Fibroblast of lung (primary cell): ENCODE results near the gene SLC25A18. TPM values are rescaled to one million over a fixed set of nuclear protein-coding genes. Genes with fewer than 3 reads are reported as not detected.

Source experiments
- DNase-seq, 2 donors: peaks; one replicate each; pipeline versions ENCODE4 v3.0.0 to v3.0.0-alpha.2; 2010; ENCODE audit warnings: low read depth in 2 of 2
- H2AFZ ChIP-seq: 2 replicates; pipeline ENCODE4 v1.5.1; 2012; ENCODE audit warnings: low read length, control low read depth, inconsistent platforms
- H3K27ac ChIP-seq: 2 replicates; pipeline ENCODE4 v1.5.1; 2011; ENCODE audit warnings: low read length, control low read depth; ENCODE audit not compliant: insufficient read depth
- H3K27me3 ChIP-seq: 2 replicates; pipeline ENCODE4 v1.5.1; 2011; ENCODE audit warnings: mild to moderate bottlenecking, low read length; ENCODE audit not compliant: control insufficient read depth, insufficient read depth
- H3K36me3 ChIP-seq: 2 replicates; pipeline ENCODE4 v1.5.1; 2011; ENCODE audit warnings: low read length; ENCODE audit not compliant: control insufficient read depth, insufficient read depth
- H3K4me1 ChIP-seq: 2 replicates; pipeline ENCODE4 v1.5.1; 2011; ENCODE audit warnings: low read length; ENCODE audit not compliant: control insufficient read depth, insufficient read depth; ENCODE audit errors: extremely low read depth
- H3K4me2 ChIP-seq: 2 replicates; pipeline ENCODE4 v1.5.1; 2011; ENCODE audit warnings: low read length, control low read depth; ENCODE audit not compliant: insufficient read depth; ENCODE audit errors: extremely low read depth
- H3K4me3 ChIP-seq, 4 experiments: fragments of 200-600 bp in 1 of 4; sonication (generic) in 1 of 4; replicated peaks in 1 of 4; 2 replicates each; pipeline ENCODE4 v1.5.1; 2011 to 2016; ENCODE audit warnings: low read length in 4 of 4, low read depth in 3 of 4, mild to moderate bottlenecking in 3 of 4, control low read depth in 2 of 4, inconsistent platforms in 1 of 4, mixed read lengths in 1 of 4; ENCODE audit not compliant: insufficient read depth in 1 of 4; ENCODE audit errors: control extremely low read depth in 1 of 4
- H3K79me2 ChIP-seq: 2 replicates; pipeline ENCODE4 v1.5.1; 2012; ENCODE audit warnings: mild to moderate bottlenecking, low read length, inconsistent platforms; ENCODE audit not compliant: control insufficient read depth, insufficient read depth
- H3K9ac ChIP-seq: 2 replicates; pipeline ENCODE4 v1.5.1; 2011; ENCODE audit warnings: mild to moderate bottlenecking, low read length, control low read depth; ENCODE audit not compliant: insufficient read depth
- H3K9me3 ChIP-seq: 2 replicates; pipeline ENCODE4 v1.5.1; 2012; ENCODE audit warnings: low read depth, low read length; ENCODE audit not compliant: control insufficient read depth, insufficient read depth
- H4K20me1 ChIP-seq: 2 replicates; pipeline ENCODE4 v1.5.1; 2011; ENCODE audit warnings: low read length; ENCODE audit not compliant: control insufficient read depth, insufficient read depth; ENCODE audit errors: extremely low read depth
- CTCF ChIP-seq, 2 donors: IDR thresholded peaks in 1 of 2; conservative IDR thresholded peaks in 1 of 2; 1 replicate in 1 of 2; 2 replicates in 1 of 2; pipeline ENCODE4 v1.5.1; 2011 to 2012; ENCODE audit warnings: low read length in 2 of 2, control low read depth in 1 of 2, inconsistent platforms in 1 of 2, low read depth in 1 of 2, mild to moderate bottlenecking in 1 of 2
- EZH2 ChIP-seq: IDR thresholded peaks from 2 replicates; pipeline ENCODE4 v1.5.1; 2012; ENCODE audit warnings: low read length, control low read depth, mild to moderate bottlenecking; ENCODE audit errors: missing control alignments
- polyA plus RNA-seq, 2 donors: library from polyadenylated mRNA; depleted of rRNA in 1 of 2; stranded (reverse) in 1 of 2; unstranded in 1 of 2; fragments of >200 nt; gene quantifications; 2 replicates each; pipeline ENCODE4 v1.2.1, GENCODE V29; 2011 to 2012; ENCODE audit warnings: missing spikeins in 1 of 2
- total RNA-seq: library from RNA; depleted of rRNA; stranded (reverse); fragments of >200 nt; gene quantifications from 2 replicates; pipeline ENCODE4 v1.2.1, GENCODE V29; 2014

Gene SLC25A18
- total and polyA plus RNA-seq, 2 donors (not counting 1 experiment from before 2014, with no cell fraction given), result 0.26 TPM; not detected in 1

GRCh38 chr22:17552737-17553136, 10.6 kb upstream of the SLC25A18 start:
- Histone ChIP-seq H2AFZ (no peak overlapping the region), H4K20me1 (no peaks in the 10 kb centered on the region), H3K9me3 (no peaks in the 10 kb centered on the region), H3K79me2 (no peaks in the 10 kb centered on the region), H3K4me3 (no peak overlapping the region), H3K36me3 (no peaks in the 10 kb centered on the region), H3K4me2 (no peak overlapping the region), H3K4me1 (no peaks in the 10 kb centered on the region), H3K27ac (no peak overlapping the region), H3K27me3 (no peaks in the 10 kb centered on the region), H3K9ac (no peak overlapping the region)
- DNase-seq, result no peak
- TF ChIP-seq EZH2, result no peak
- TF ChIP-seq CTCF (conservative IDR thresholded peaks at IDR 0.05 in 1 of 2, IDR thresholded peaks at IDR 0.05 in 1 of 2; ENCODE audit: low read depth in 1 of 2, low read length in 2 of 2), result no peak

DNA sequence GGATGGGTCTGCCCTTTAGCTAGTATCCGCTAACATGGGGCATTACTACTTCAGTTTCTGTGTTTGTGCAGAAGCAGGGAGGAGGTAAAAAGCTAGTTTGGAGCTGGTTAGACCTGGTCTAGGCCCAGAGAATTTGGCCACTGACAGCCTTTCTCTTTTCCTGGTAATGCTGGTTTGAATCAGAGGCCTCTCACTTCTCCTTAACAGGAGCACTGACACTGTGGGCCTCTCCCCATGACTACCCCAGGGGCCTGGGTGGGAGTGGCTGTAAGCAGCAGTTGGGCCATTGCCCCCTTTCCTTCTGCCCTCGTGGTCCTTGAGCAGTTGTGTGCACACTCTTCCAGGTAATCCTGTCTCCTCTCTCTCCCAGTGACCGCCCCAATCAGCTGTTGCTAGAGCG, 8.5 kb upstream of the SLC25A18 start:
- Histone ChIP-seq H3K36me3 (no peaks in the 10 kb centered on the region), H3K9ac (no peak overlapping the region), H4K20me1 (no peaks in the 10 kb centered on the region), H3K9me3 (no peaks in the 10 kb centered on the region), H3K79me2 (no peaks in the 10 kb centered on the region), H3K4me2 (no peak overlapping the region), H3K27ac (no peak overlapping the region), H3K4me1 (no peaks in the 10 kb centered on the region), H3K4me3 (no peak overlapping the region), H3K27me3 (no peaks in the 10 kb centered on the region), H2AFZ (no peak overlapping the region)
- no peak for DNase-seq
- no peak for TF ChIP-seq EZH2
- no peak for TF ChIP-seq CTCF (conservative IDR thresholded peaks at IDR 0.05 in 1 of 2, IDR thresholded peaks at IDR 0.05 in 1 of 2; ENCODE audit: low read depth in 1 of 2, low read length in 2 of 2)

DNA sequence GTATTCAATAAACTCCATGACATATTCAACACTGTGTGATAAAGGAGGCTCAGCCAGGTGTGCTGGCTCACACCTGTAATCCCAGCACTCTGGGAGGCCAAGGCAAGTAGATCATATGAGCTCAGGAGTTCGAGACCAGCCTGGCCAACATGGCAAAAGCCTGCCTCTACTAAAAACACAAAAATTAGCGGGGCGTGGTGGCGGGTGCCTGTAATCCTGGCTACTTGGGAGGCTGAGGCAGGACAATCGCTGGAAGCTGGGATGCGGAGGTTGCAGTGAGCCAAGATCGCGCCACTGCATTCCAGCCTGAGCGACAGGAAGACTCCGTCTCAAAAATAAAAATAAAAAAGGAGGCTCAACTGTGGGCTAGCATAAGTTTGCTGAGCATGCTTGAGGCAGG, 4.1 kb upstream of the SLC25A18 start:
- DNase-seq, result no peak
- Histone ChIP-seq H3K27me3 (peaks cover 2% of the 10 kb centered on the region), H3K9me3 (no peaks in the 10 kb centered on the region), H4K20me1 (no peaks in the 10 kb centered on the region), H3K27ac (no peak overlapping the region), H3K4me1 (peaks cover 2% of the 10 kb centered on the region), H3K9ac (no peak overlapping the region), H3K36me3 (no peaks in the 10 kb centered on the region), H3K4me3 (no peak overlapping the region), H3K4me2 (no peak overlapping the region), H2AFZ (no peak overlapping the region), H3K79me2 (no peaks in the 10 kb centered on the region)
- no peak for TF ChIP-seq EZH2
- no peak for TF ChIP-seq CTCF (conservative IDR thresholded peaks at IDR 0.05 in 1 of 2, IDR thresholded peaks at IDR 0.05 in 1 of 2; ENCODE audit: low read depth in 1 of 2, low read length in 2 of 2)
